Heart left ventricle (tissue), 16 donors: ENCODE measurements around the gene AK1. TPM values are rescaled to one million over a fixed set of nuclear protein-coding genes. Genes with fewer than 3 reads are reported as not detected.

Experiments used
- ATAC-seq, 4 donors: fragments of 200-7000 bp; cut with Tn5 transposase; one replicate each; pipeline ENCODE4 v1.9.1; 2020 to 2022; ENCODE audit warnings: moderate library complexity in 4 of 4, mild to moderate bottlenecking in 3 of 4, moderate number of reproducible peaks in 1 of 4
- DNase-seq, 5 donors: peaks; one replicate each; pipeline ENCODE4 v3.0.0-alpha.2; 2020
- H3K27ac ChIP-seq, 12 donors: fragments of 200-600 bp; sonication (generic) in 4 of 12; one replicate each; pipeline versions ENCODE4 v1.5.0 to v1.8.0; 2016 to 2022; ENCODE audit warnings: mild to moderate bottlenecking in 2 of 12
- H3K27me3 ChIP-seq, 9 donors: fragments of 200-600 bp; sonication (generic) in 2 of 9; one replicate each; pipeline versions ENCODE4 v1.5.1 to v1.8.0; 2016 to 2022; ENCODE audit warnings: mild to moderate bottlenecking in 3 of 9
- H3K36me3 ChIP-seq, 9 donors: fragments of 200-600 bp; sonication (generic) in 2 of 9; one replicate each; pipeline versions ENCODE4 v1.5.0 to v1.8.0; 2018 to 2022; ENCODE audit warnings: mild to moderate bottlenecking in 2 of 9
- H3K4me1 ChIP-seq, 12 donors: fragments of 200-600 bp; sonication (generic) in 4 of 12; one replicate each; pipeline versions ENCODE4 v1.5.0 to v1.8.0; 2016 to 2022; ENCODE audit warnings: mild to moderate bottlenecking in 3 of 12
- H3K4me3 ChIP-seq, 12 donors: fragments of 200-600 bp; sonication (generic) in 4 of 12; one replicate each; pipeline versions ENCODE4 v1.5.0 to v1.8.0; 2017 to 2022; ENCODE audit warnings: mild to moderate bottlenecking in 9 of 12, moderate library complexity in 4 of 12
- H3K9me3 ChIP-seq, 12 donors: fragments of 200-600 bp; sonication (generic) in 4 of 12; one replicate each; pipeline versions ENCODE4 v1.5.0 to v1.8.0; 2016 to 2022; ENCODE audit warnings: mild to moderate bottlenecking in 1 of 12
- CTCF ChIP-seq, 12 donors: fragments of 200-600 bp; sonication (generic) in 4 of 12; IDR thresholded peaks; one replicate each; pipeline versions ENCODE4 v1.5.0 to v1.8.0; 2018 to 2022; ENCODE audit warnings: antibody characterized with exemption in 12 of 12, mild to moderate bottlenecking in 5 of 12
- POLR2A ChIP-seq, 2 donors: fragments of 450-650 bp; IDR thresholded peaks; one replicate each; pipeline ENCODE4 v1.6.1; 2017; ENCODE audit warnings: antibody characterized with exemption in 2 of 2, mild to moderate bottlenecking in 2 of 2, moderate library complexity in 2 of 2
- WGBS, 4 donors: extraction: QIAGEN DNeasy Blood & Tissue Kit in 2 of 4; methylation state at CpG; one replicate each; pipeline versions ENCODE4 v1.1.5 to v1.1.7; 2013 to 2018; 5-methylcytosine and 5-hydroxymethylcytosine counted together
- intact Hi-C, 10 donors: fragments of 100-400 bp; cut with DNase I; formaldehyde crosslinking; loops; one replicate each; pipeline versions ENCODE4 v1.11.1 to v1.14.2; 2022
- polyA plus RNA-seq, 2 donors: library from polyadenylated mRNA; stranded (reverse); fragments of 200-250 nt; gene quantifications; one replicate each; pipeline ENCODE4 v1.2.3, GENCODE V29; 2013
- total RNA-seq, 9 donors: library from RNA; depleted of rRNA in 2 of 9; stranded (reverse); fragments of >200 nt in 2 of 9; fragmentation: NEBNext Ultra II Directional in 3 of 9; extraction: Animal tissue kit (Norgen Biotek cat#: 25700) in 3 of 9; gene quantifications; one replicate each; pipeline versions ENCODE4 v1.1.0 to v1.2.4, GENCODE V29; 2016 to 2023
- donor health status: ischemic (EF 13 %, LVEDD 7.1; RV severe dilation, severe dysfunction).
- donor health status: healthy with polysubstance abuse.
- donor health status: DM: no; HTN: yes; CAD: no.
- donor health status: DM: no; HTN: no; CAD: no.
- donor health status: ischemic (EF 25% LVEDD 6.9; RV normal size, moderate dysfunction).
- donor health status: ischemic (EF 25% LVEDD 5.7; RV mildly dilated, moderate dysfunction).
- donor health status: healthy.
- donor health status: DM: yes; HTN: yes; CAD: no.
- donor health status: ischemic (EF 35%, LVEDD 5.7; RV mildly dilated, moderate dysfunction).
- donor health status: nonischemic (EF 11% LVEDD 7.7; RV severe dilation, severe dysfunction).
- donor health status: DM: yes; HTN: yes; CAD: no.
- donor health status: PGD.
- donor health status: ischemic (EF 29% LVEDD 5.4; RV normal size, mild dysfunction).
- donor health status: nonischemic (EF 23%, LVEDD 6.1; RV moderate dilation, normal function).

AK1 gene
- total and polyA plus RNA-seq, 11 donors = 312 to 1,060 (median 586) TPM

DNA sequence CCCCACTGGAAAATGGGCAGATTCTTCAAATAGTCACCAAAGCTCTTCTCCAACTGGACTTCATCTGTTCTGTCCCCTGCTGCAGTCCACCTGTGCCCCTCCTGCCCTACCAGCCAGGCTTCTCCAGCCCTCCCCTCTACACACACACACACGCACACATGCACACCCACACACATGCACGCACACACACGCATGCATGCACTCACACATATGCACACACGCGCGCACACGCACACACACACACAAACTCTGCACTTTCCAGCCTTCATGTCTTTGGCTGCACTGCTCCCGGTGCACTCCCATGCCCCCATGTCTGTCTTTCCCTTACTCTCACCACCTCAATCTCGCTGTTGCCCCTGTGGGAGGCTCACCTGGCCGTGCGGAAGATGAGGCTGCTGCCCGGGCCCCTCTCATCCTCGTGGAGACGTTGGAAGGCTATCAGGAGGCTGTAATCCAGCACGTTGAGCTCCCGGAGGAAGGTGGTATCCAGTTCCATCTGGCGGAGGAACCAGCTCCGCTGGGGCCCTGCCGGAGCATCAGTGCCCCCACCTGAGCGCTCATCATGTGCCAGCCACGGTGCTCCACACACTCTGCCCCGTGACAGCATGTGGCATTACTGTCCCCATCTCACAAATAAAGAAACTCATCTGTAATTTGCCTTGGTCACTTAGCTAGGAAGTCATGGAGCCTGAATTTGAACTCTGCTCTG, 47.4 kb upstream of the AK1 start:
- WGBS, 4 donors = 83 to 89% (median 88%) methylated on average over 22 of the region's 22 CpGs
- intact Hi-C loops = loop anchor here (5.0 to 10.0 kb wide), 7 partner anchors 138 to 423 kb away; partner anchors contain the start of genes CDK9 (in 3 of the 10) and TOR2A (in 1 of the 10)
- no peak for DNase-seq
- Histone ChIP-seq H3K27me3 (peaks cover 9 to 43% (median 25%) of the 10 kb centered on the region in 9 donors), H3K9me3 (no peaks in the 10 kb centered on the region), H3K4me3 (no peak overlapping the region), H3K27ac (no peak overlapping the region), H3K4me1 (peaks cover 0 to 35% (median 21%) of the 10 kb centered on the region in 12 donors), H3K36me3 (no peaks in the 10 kb centered on the region)
- no peak for ATAC-seq
- TF ChIP-seq POLR2A (IDR thresholded peaks at IDR 0.05) = no peak
- no peak for TF ChIP-seq CTCF (IDR thresholded peaks at IDR 0.05)

DNA sequence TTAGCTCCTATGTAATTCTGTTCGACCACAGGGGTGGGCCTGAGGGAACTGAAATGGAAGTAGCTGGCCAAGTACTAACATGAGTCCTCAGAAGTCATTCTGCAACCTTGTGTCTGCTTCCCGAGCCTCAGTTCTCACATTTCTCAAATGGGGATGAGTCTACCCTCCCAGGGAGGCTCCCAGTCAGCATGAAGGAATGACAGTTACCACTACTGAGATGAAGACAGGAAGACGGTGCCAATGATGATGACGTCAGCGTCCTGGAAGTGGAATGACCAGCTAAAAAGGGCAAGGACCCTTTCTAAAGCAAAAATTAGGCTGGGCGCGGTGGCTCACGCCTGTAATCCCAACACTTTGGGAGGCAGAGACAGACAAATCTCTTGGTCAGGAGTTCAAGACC, 46.3 kb upstream of the AK1 start:
- H3K9me3 ChIP-seq = no peaks in the 10 kb centered on the region
- DNase-seq = no peak
- no peak overlapping the region for H3K27ac ChIP-seq
- ATAC-seq = no peak
- 78 to 88% (median 79%) methylated on average over 8 of the region's 8 CpGs for WGBS, 4 donors
- peaks cover 3 to 44% (median 30%) of the 10 kb centered on the region in 12 donors for H3K4me1 ChIP-seq
- H3K36me3 ChIP-seq = no peaks in the 10 kb centered on the region
- intact Hi-C loops = loop anchor here (2.0 to 10.0 kb wide), 8 partner anchors 136 to 421 kb away; partner anchors contain the start of genes CDK9 (in 3 of the 10) and TOR2A (in 2 of the 10)
- peaks cover 9 to 42% (median 22%) of the 10 kb centered on the region in 9 donors for H3K27me3 ChIP-seq
- no peak overlapping the region for H3K4me3 ChIP-seq
- TF ChIP-seq POLR2A (IDR thresholded peaks at IDR 0.05) (no peak), CTCF (IDR thresholded peaks at IDR 0.05) (no peak)

- H3K4me3 ChIP-seq = no peak overlapping the region
- intact Hi-C loops = loop anchor here (2.0 to 10.0 kb wide), 8 partner anchors 136 to 421 kb away; partner anchors contain the start of genes CDK9 (in 3 of the 10) and TOR2A (in 2 of the 10)
- DNase-seq (no peak), ATAC-seq (no peak)
- H3K27ac ChIP-seq = no peak overlapping the region
- TF ChIP-seq POLR2A (IDR thresholded peaks at IDR 0.05) (no peak), CTCF (IDR thresholded peaks at IDR 0.05) (no peak)
- 54 to 70% (median 61%) methylated on average over 6 of the region's 6 CpGs for WGBS, 4 donors
- peaks cover 9 to 37% (median 22%) of the 10 kb centered on the region in 9 donors for H3K27me3 ChIP-seq
- no peaks in the 10 kb centered on the region for H3K9me3 ChIP-seq
- peaks cover 4 to 50% (median 33%) of the 10 kb centered on the region in 12 donors for H3K4me1 ChIP-seq
- no peaks in the 10 kb centered on the region for H3K36me3 ChIP-seq
These were observed 45.6 kb upstream of the AK1 start for GRCh38 chr9:127923046-127923445.

DNA sequence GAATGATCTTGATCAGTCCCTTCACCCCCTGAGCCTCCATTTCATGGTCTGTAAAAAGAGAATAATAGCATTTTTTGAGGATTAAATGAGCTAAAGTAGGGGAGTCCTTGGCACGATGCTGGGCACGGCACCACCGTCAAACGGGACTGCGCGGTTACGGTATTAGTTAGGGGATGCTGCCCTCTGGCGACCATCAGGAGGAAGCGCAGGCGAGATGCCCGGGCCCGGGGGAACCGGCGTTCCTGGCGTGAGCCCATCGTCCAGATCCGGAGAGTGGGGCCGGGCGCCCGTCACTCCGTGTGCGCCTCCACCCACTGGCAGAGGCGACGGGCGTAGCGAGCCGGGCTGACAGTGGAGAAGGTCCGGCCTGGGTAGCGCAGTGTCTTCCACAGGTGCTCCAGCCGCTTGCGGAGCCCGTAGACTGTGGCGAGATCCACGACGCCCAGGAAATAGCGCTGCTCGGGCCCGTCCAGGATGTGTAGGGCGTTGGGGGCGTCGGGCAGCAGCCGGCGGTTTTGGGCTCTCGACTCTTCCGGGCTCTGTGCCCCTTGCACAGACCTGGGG, 44.2 kb upstream of the AK1 start:
- H3K27me3 ChIP-seq = peaks cover 4 to 23% (median 11%) of the 10 kb centered on the region in 9 donors
- peaks cover 4 to 47% (median 28%) of the 10 kb centered on the region in 12 donors for H3K4me1 ChIP-seq
- H3K4me3 ChIP-seq = peak overlapping the region in 8 of 12 donors; percentile 26 to 43 (median 32)
- ATAC-seq (peak; percentile 8 to 30 (median 26)), DNase-seq (peak; percentile 67 to 89 (median 74))
- intact Hi-C loops = loop anchor here (1.0 to 10.0 kb wide), 13 partner anchors 134 to 419 kb away; partner anchors contain the start of genes CDK9 (in 4 of the 10) and TOR2A (in 4 of the 10)
- no peaks in the 10 kb centered on the region for H3K36me3 ChIP-seq
- WGBS, 4 donors = 0 to 12% (median 8%) methylated on average over 14 to 45 of the region's 45 CpGs
- H3K27ac ChIP-seq = no peak overlapping the region
- no peaks in the 10 kb centered on the region for H3K9me3 ChIP-seq
- peak; percentile 89 to 99 (median 97) for TF ChIP-seq CTCF (IDR thresholded peaks at IDR 0.05)
- no peak for TF ChIP-seq POLR2A (IDR thresholded peaks at IDR 0.05)
